Smooth muscle cell (in vitro differentiated cells): ENCODE results near the gene OR6J1. TPM values are rescaled to one million over a fixed set of nuclear protein-coding genes. Genes with fewer than 3 reads are reported as not detected.

ENCODE experiments used
- DNase-seq: peaks from one replicate; lab custom pipeline; 2025; ENCODE audit not compliant: unreplicated experiment; lab: John Stamatoyannopoulos, UW
- H2AFZ ChIP-seq: fragments of 200-600 bp; sonication (generic); 2 replicates; pipeline ENCODE4 v1.6.0; 2016; ENCODE audit warnings: antibody characterized with exemption, low read depth, mild to moderate bottlenecking
- H3F3A ChIP-seq: fragments of 200-600 bp; sonication (generic); 2 replicates; pipeline ENCODE4 v1.6.0; 2017; ENCODE audit warnings: antibody characterized with exemption, low read depth
- H3K27ac ChIP-seq: fragments of 200-600 bp; sonication (generic); 2 replicates; pipeline ENCODE4 v1.5.1; 2016; ENCODE audit warnings: low read depth, mild to moderate bottlenecking
- H3K27me3 ChIP-seq: fragments of 200-600 bp; sonication (generic); 2 replicates; pipeline ENCODE4 v1.6.1; 2016; ENCODE audit warnings: low read depth, mild to moderate bottlenecking
- H3K36me3 ChIP-seq: fragments of 200-600 bp; sonication (generic); 2 replicates; pipeline ENCODE4 v1.5.1; 2016; ENCODE audit warnings: low read depth
- H3K4me1 ChIP-seq: fragments of 200-600 bp; sonication (generic); 2 replicates; pipeline ENCODE4 v1.5.1; 2016; ENCODE audit warnings: low read depth
- H3K4me2 ChIP-seq: fragments of 200-600 bp; sonication (generic); 2 replicates; pipeline ENCODE4 v1.6.0; 2016; ENCODE audit warnings: mild to moderate bottlenecking
- H3K4me3 ChIP-seq: fragments of 200-600 bp; sonication (generic); 2 replicates; pipeline ENCODE4 v1.5.1; 2016; ENCODE audit warnings: mild to moderate bottlenecking
- H3K79me2 ChIP-seq: fragments of 200-600 bp; sonication (generic); 2 replicates; pipeline ENCODE4 v1.6.0; 2016; ENCODE audit warnings: low read depth, mild to moderate bottlenecking
- H3K9ac ChIP-seq: fragments of 200-600 bp; sonication (generic); 2 replicates; pipeline ENCODE4 v1.6.0; 2016; ENCODE audit warnings: low read depth
- H3K9me3 ChIP-seq: fragments of 200-600 bp; sonication (generic); replicated peaks from 2 replicates; pipeline ENCODE4 v1.5.1; 2016; ENCODE audit warnings: low read depth
- H4K20me1 ChIP-seq: fragments of 200-600 bp; sonication (generic); 2 replicates; pipeline ENCODE4 v1.6.0; 2016; ENCODE audit warnings: low read depth
- CTCF ChIP-seq: fragments of 200-600 bp; sonication (generic); IDR thresholded peaks from 2 replicates; pipeline ENCODE4 v1.5.1; 2017; ENCODE audit warnings: borderline replicate concordance, mild to moderate bottlenecking, antibody characterized with exemption; ENCODE audit not compliant: insufficient read depth, poor library complexity, severe bottlenecking
- WGBS: methylation state at CpG from one replicate; pipeline ENCODE4 v1.1.7; 2016; ENCODE audit warnings: low lambda C conversion rate; 5-methylcytosine and 5-hydroxymethylcytosine counted together
- polyA plus RNA-seq: library from polyadenylated mRNA; unstranded; fragments of >200 nt; fragmentation: Nextera tagmentation; extraction: Ambion mirVana; gene quantifications from 2 replicates; pipeline ENCODE4 v1.2.1, GENCODE V29; 2016
- total RNA-seq: library from RNA; depleted of rRNA; stranded (reverse); fragments of >200 nt; gene quantifications from 2 replicates; pipeline ENCODE4 v1.2.3, GENCODE V29; 2014

The OR6J1 gene
- total and polyA plus RNA-seq, 2 experiments from 2014 or later, result not detected

DNA sequence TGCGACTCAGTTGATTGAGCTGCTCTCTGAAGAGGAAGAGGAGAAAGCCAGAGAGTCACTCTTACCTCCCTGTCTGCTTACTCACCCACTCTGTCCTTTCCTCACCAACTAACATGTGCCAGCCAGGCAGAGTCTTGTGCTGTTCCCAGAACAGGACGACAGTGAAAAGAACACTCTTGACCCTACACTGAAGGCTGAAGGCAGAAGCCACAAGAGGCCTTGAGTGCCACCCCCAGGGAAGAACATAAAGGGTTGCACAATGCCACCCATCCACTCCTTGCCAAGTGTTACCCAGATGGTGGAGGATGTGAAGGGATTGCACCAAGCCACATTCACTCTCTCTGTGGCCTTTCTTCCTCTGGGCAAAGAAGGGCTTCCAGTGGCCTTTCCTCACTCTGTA is 33.2 kb downstream of the OR6J1 start:
- Histone ChIP-seq H4K20me1 (no peaks in the 10 kb centered on the region), H3F3A (peaks cover 5% of the 10 kb centered on the region), H3K36me3 (peaks cover 7% of the 10 kb centered on the region), H3K27me3 (no peaks in the 10 kb centered on the region), H3K9me3 (no peaks in the 10 kb centered on the region), H3K4me1 (no peaks in the 10 kb centered on the region), H3K27ac (no peak overlapping the region), H3K4me2 (no peak overlapping the region), H3K79me2 (no peaks in the 10 kb centered on the region), H2AFZ (no peak overlapping the region), H3K9ac (no peak overlapping the region), H3K4me3 (no peak overlapping the region)
- no peak for TF ChIP-seq CTCF
- WGBS, result 92% methylated on average over 2 of the region's 2 CpGs
- no peak for DNase-seq

DNA sequence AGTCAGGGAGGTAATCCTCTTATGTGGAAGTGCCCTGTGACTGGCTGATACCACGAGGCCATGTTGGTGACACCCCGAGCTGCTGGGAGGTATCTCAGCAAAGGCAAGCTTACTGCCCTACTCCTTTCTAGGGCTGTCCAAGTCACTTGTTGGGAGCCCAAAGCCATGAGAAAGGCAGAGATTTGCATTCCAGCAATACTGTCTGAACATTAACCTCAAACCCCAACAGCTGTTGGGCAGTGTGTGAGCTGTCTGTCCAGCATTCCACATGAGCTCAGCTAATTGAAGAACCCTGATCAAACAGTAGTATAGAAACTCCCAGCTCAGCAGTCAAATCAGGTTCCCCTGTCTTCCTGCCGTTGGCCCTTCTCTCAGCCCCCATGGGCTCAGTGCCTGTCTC is 36.9 kb downstream of the OR6J1 start:
- no peaks in the 10 kb centered on the region for H3K4me1 ChIP-seq
- H2AFZ ChIP-seq, result no peak overlapping the region
- H3K27ac ChIP-seq, result no peak overlapping the region
- H3F3A ChIP-seq, result no peaks in the 10 kb centered on the region
- no peaks in the 10 kb centered on the region for H3K9me3 ChIP-seq
- no peak for TF ChIP-seq CTCF
- H3K9ac ChIP-seq, result no peak overlapping the region
- no peaks in the 10 kb centered on the region for H4K20me1 ChIP-seq
- no peak overlapping the region for H3K4me3 ChIP-seq
- H3K27me3 ChIP-seq, result no peaks in the 10 kb centered on the region
- no peak overlapping the region for H3K4me2 ChIP-seq
- no peak for DNase-seq
- WGBS, result 86% methylated on average over 3 of the region's 3 CpGs
- H3K79me2 ChIP-seq, result no peaks in the 10 kb centered on the region
- H3K36me3 ChIP-seq, result peaks cover 7% of the 10 kb centered on the region

DNA sequence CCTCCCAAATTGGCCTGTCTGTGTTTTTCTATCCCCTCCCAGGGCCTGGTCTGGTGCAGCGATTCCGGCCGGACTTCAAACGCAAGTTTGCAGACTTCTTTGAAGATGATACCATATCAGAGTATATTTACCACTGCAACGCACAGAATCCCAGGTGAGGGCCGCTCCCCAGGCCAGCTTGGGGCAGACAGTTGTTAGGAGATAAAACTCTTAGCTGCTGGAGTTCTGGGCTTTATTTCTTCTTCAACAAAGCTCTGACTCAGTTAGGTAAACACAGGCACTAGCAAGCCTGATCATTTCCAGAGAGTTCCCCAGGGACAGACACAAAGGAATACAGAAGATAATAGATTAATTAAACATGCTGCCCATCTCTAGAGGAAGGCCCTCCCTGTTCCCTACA is 37.8 kb downstream of the OR6J1 start:
- TF ChIP-seq CTCF, result no peak
- peaks cover 7% of the 10 kb centered on the region for H3K36me3 ChIP-seq

DNA sequence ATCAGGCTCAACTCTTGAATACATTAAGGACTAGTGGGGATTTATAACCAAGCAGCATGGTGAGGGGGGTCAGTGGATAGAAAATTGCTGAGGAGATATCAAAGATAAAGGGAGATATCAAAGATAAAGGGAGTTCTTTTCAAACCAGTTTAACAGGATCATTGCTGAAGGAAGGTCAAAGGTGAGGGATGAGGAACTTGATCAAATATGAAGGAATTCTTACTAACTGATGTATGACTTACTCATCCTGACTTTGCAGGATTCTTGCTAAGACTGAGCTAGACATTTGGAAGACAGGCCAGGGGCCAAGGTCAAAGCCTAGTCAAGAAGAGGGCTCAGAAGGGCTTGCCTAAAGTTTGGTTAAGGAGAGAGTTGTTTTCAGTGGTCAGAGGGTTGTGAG is 41.3 kb downstream of the OR6J1 start:
- peaks cover 9% of the 10 kb centered on the region for H3K79me2 ChIP-seq
- no peaks in the 10 kb centered on the region for H3K27me3 ChIP-seq
- no peak overlapping the region for H3K27ac ChIP-seq
- H3K36me3 ChIP-seq, result no peaks in the 10 kb centered on the region
- no peaks in the 10 kb centered on the region for H3K4me1 ChIP-seq
- no peak overlapping the region for H2AFZ ChIP-seq
- H3K4me3 ChIP-seq, result no peak overlapping the region
- H3K9me3 ChIP-seq, result no peaks in the 10 kb centered on the region
- no peak for DNase-seq
- TF ChIP-seq CTCF, result no peak
- H3K4me2 ChIP-seq, result no peak overlapping the region
- H3K9ac ChIP-seq, result no peak overlapping the region
- no peaks in the 10 kb centered on the region for H4K20me1 ChIP-seq
- H3F3A ChIP-seq, result no peaks in the 10 kb centered on the region

More for the DNA sequence above, 37.8 kb downstream of the OR6J1 start:
- Histone ChIP-seq H3F3A (no peaks in the 10 kb centered on the region), H4K20me1 (no peaks in the 10 kb centered on the region), H3K4me3 (no peak overlapping the region), H3K79me2 (no peaks in the 10 kb centered on the region), H3K27me3 (no peaks in the 10 kb centered on the region), H3K4me2 (no peak overlapping the region), H3K9me3 (no peaks in the 10 kb centered on the region), H3K9ac (no peak overlapping the region), H2AFZ (no peak overlapping the region), H3K4me1 (no peaks in the 10 kb centered on the region), H3K27ac (no peak overlapping the region)
- no peak for DNase-seq
- WGBS, result 93% methylated on average over 6 of the region's 6 CpGs
